Upper lobe of left lung (tissue), 4 donors: Measurements from ENCODE around the gene NKAPL.

ENCODE experiments used
- POLR2A ChIP-seq, 4 donors: fragments of 450-650 bp; IDR thresholded peaks; one replicate each; pipeline ENCODE4 v1.5.1; 2016 to 2017; ENCODE audit warnings: antibody characterized with exemption in 4 of 4, mild to moderate bottlenecking in 2 of 4
- POLR2AphosphoS5 ChIP-seq, 2 donors: sonication (generic); formaldehyde crosslinking; IDR thresholded peaks; one replicate each; pipeline ENCODE4 v1.5.1; 2017; ENCODE audit warnings: antibody characterized with exemption in 2 of 2
- TF ChIP-seq, protein P1 (sequence below), 6 experiments: fragments of 450-650 bp in 4 of 6; fragments of 200-600 bp in 2 of 6; sonication (generic) in 2 of 6; IDR thresholded peaks; one replicate each; pipeline ENCODE4 v1.5.1; 2016 to 2019; ENCODE audit warnings: antibody characterized with exemption in 6 of 6

DNA sequence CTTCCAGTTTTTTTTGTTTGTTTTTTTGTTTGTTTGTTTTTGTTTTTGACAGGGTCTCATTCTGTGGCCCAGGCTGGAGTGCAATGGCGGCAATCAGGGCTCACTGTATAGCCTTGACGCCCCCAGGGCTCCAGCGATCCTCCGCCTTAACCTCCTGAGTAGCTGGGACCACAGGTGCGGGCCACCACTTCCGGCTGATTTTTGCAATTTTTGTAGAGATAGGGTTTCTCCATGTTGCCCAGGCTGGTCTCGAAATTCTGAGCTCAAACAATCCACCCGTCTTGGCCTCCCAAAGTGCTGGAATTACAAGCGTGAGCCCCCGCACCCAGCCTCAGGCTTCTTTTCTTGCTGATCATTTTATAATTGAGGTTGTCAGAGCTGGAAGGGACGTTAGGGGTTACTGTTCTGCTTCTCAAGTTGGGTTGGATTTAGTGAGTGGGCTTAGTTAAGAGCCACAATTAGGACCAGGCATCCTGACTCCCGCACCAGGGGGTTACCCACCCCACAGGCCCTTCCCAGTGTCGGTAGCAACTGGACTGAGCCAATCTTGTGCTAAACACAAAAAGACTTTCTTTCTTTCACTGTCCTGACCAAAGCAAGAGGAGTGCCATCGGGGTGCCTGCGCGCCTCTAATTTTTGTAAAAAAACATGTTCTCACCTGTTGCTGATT is 47.1 kb upstream of the NKAPL start:
- TF ChIP-seq, protein P1, sequence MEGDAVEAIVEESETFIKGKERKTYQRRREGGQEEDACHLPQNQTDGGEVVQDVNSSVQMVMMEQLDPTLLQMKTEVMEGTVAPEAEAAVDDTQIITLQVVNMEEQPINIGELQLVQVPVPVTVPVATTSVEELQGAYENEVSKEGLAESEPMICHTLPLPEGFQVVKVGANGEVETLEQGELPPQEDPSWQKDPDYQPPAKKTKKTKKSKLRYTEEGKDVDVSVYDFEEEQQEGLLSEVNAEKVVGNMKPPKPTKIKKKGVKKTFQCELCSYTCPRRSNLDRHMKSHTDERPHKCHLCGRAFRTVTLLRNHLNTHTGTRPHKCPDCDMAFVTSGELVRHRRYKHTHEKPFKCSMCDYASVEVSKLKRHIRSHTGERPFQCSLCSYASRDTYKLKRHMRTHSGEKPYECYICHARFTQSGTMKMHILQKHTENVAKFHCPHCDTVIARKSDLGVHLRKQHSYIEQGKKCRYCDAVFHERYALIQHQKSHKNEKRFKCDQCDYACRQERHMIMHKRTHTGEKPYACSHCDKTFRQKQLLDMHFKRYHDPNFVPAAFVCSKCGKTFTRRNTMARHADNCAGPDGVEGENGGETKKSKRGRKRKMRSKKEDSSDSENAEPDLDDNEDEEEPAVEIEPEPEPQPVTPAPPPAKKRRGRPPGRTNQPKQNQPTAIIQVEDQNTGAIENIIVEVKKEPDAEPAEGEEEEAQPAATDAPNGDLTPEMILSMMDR (IDR thresholded peaks at IDR 0.05), result no peak
- TF ChIP-seq POLR2A (IDR thresholded peaks at IDR 0.05) (no peak), POLR2AphosphoS5 (IDR thresholded peaks at IDR 0.05) (no peak)
